Measurements from ENCODE around the gene USP17L20. TPM values are rescaled to one million over a fixed set of nuclear protein-coding genes. Genes with fewer than 3 reads are reported as not detected.
A peak's percentile ranks its signal among the peaks of the same experiment; 100 is the strongest.
"Not testable (repeated sequence)": the region's sequence is repeated elsewhere in the genome, so short reads cannot be mapped to it uniquely, and the experiment has no call there.

Gene USP17L20
- total RNA-seq, 4 donors from 2014 or later = not detected

- H3K9me3 ChIP-seq; H3K36me3 ChIP-seq; DNase-seq; H3K4me3 ChIP-seq; in situ Hi-C loops (cut with MboI; ENCODE audit: low sequenced_read_pairs in 4 of 4); H3K27ac ChIP-seq; ATAC-seq; H3K4me1 ChIP-seq; H3K27me3 ChIP-seq; intact Hi-C loops (cut with DNase I; ENCODE audit: low total_unique reads): not testable (repeated sequence)
These were observed 4.8 kb upstream of the USP17L20 start, which contains the start of gene USP17L19 for GRCh38 chr4:9253078-9253477. Gene USP17L19 (plus strand): TSS chr4:9253378. CDS start chr4:9253378, 0 bp downstream.

- H3K4me1 ChIP-seq; DNase-seq; H3K27me3 ChIP-seq; intact Hi-C loops (cut with DNase I; ENCODE audit: low total_unique reads); H3K36me3 ChIP-seq; H3K4me3 ChIP-seq; H3K27ac ChIP-seq; in situ Hi-C loops (cut with MboI; ENCODE audit: low sequenced_read_pairs in 4 of 4); ATAC-seq; H3K9me3 ChIP-seq: not testable (repeated sequence)
These were observed 4.6 kb downstream of the USP17L20 start, which contains the start of gene USP17L21 for GRCh38 chr4:9262572-9262971. Gene USP17L21 (plus strand): TSS chr4:9262872. CDS start chr4:9262872, 0 bp downstream.

- H3K27me3 ChIP-seq; H3K4me3 ChIP-seq; intact Hi-C loops (cut with DNase I; ENCODE audit: low total_unique reads); ATAC-seq; H3K36me3 ChIP-seq; H3K4me1 ChIP-seq; H3K9me3 ChIP-seq; in situ Hi-C loops (cut with MboI; ENCODE audit: low sequenced_read_pairs in 4 of 4); DNase-seq; H3K27ac ChIP-seq: not testable (repeated sequence)
These were observed 9.4 kb downstream of the USP17L20 start, which contains the start of gene USP17L22 for GRCh38 chr4:9267319-9267718. Gene USP17L22 (plus strand): TSS chr4:9267619. CDS start chr4:9267619, 0 bp downstream.

GRCh38 chr4:9271719-9272118 lies 13.8 kb downstream of the USP17L20 start:
- peak; percentile 28 to 35 for DNase-seq
- H3K9me3 ChIP-seq; intact Hi-C loops (cut with DNase I; ENCODE audit: low total_unique reads); H3K27ac ChIP-seq; H3K36me3 ChIP-seq; in situ Hi-C loops (cut with MboI; ENCODE audit: low sequenced_read_pairs in 4 of 4); H3K4me1 ChIP-seq; H3K4me3 ChIP-seq; ATAC-seq; H3K27me3 ChIP-seq: not testable (repeated sequence)

Other genes starting within 250 kb of the USP17L20 start
- gene FAM90A26, start 87.7 kb upstream of the USP17L20 start, total RNA-seq = not detected
- gene USP17L10, start 47.5 kb upstream of the USP17L20 start, total RNA-seq = not detected
- not detected for gene USP17L11, start 42.7 kb upstream of the USP17L20 start, total RNA-seq
- gene USP17L12, start 38.0 kb upstream of the USP17L20 start, total RNA-seq = not detected
- gene USP17L13, start 33.2 kb upstream of the USP17L20 start, total RNA-seq = not detected
- not detected for gene USP17L15, start 23.7 kb upstream of the USP17L20 start, total RNA-seq
- not detected for gene USP17L17, start 14.2 kb upstream of the USP17L20 start, total RNA-seq
- not detected for gene USP17L18, start 9.5 kb upstream of the USP17L20 start, total RNA-seq
- gene USP17L19, start 4.7 kb upstream of the USP17L20 start, total RNA-seq = not detected
- not detected for gene USP17L21, start 4.7 kb downstream of the USP17L20 start, total RNA-seq
- gene USP17L22, start 9.5 kb downstream of the USP17L20 start, total RNA-seq = not detected
- not detected for gene USP17L24, start 67.0 kb downstream of the USP17L20 start, total RNA-seq
- gene USP17L25, start 71.8 kb downstream of the USP17L20 start, total RNA-seq = not detected
- not detected for gene USP17L26, start 76.5 kb downstream of the USP17L20 start, total RNA-seq
- gene USP17L5, start 81.3 kb downstream of the USP17L20 start, total RNA-seq = not detected
- not detected for gene USP17L27, start 86.0 kb downstream of the USP17L20 start, total RNA-seq
- gene USP17L28, start 90.8 kb downstream of the USP17L20 start, total RNA-seq = not detected
- gene USP17L29, start 95.5 kb downstream of the USP17L20 start, total RNA-seq = not detected
- gene USP17L30, start 105.0 kb downstream of the USP17L20 start, total RNA-seq = not detected
- gene DEFB131A, start 186.3 kb downstream of the USP17L20 start, total RNA-seq = not detected